H9 (cell line): ENCODE data around the gene PFDN4. TPM values are rescaled to one million over a fixed set of nuclear protein-coding genes. Genes with fewer than 3 reads are reported as not detected.

Source experiments
- DNase-seq: peaks from one replicate; pipeline ENCODE4 v3.0.0-alpha.2; 2017
- H2AFZ ChIP-seq: one replicate; pipeline ENCODE4 v1.6.1; 2013; ENCODE audit warnings: mild to moderate bottlenecking, low read length, control low read depth, moderate library complexity
- H2AK5ac ChIP-seq: 2 replicates; pipeline ENCODE4 v1.6.1; 2013; ENCODE audit warnings: low read length, control low read depth, mixed read lengths; ENCODE audit not compliant: insufficient read length
- H2BK120ac ChIP-seq: one replicate; pipeline ENCODE4 v1.6.1; 2013; ENCODE audit warnings: low read depth, mild to moderate bottlenecking, low read length, control low read depth, inconsistent platforms; ENCODE audit not compliant: poor library complexity, severe bottlenecking
- H2BK12ac ChIP-seq: 2 replicates; pipeline ENCODE4 v1.6.1; 2013; ENCODE audit warnings: low read length, control low read depth, mixed read lengths, low read depth; ENCODE audit not compliant: insufficient read length
- H2BK15ac ChIP-seq: 2 replicates; pipeline ENCODE4 v1.6.1; 2013; ENCODE audit warnings: low read depth, low read length, control low read depth
- H2BK20ac ChIP-seq: one replicate; pipeline ENCODE4 v1.6.1; 2013; ENCODE audit warnings: low read depth, mild to moderate bottlenecking, low read length, control low read depth, inconsistent platforms; ENCODE audit not compliant: poor library complexity, severe bottlenecking
- H2BK5ac ChIP-seq: 2 replicates; pipeline ENCODE4 v1.6.1; 2013; ENCODE audit warnings: low read length, control low read depth, mixed read lengths; ENCODE audit not compliant: insufficient read length
- H3K14ac ChIP-seq: 2 replicates; pipeline ENCODE4 v1.6.1; 2013; ENCODE audit warnings: low read length, control low read depth; ENCODE audit not compliant: insufficient read depth
- H3K18ac ChIP-seq: 2 replicates; pipeline ENCODE4 v1.6.1; 2013; ENCODE audit warnings: low read depth, mild to moderate bottlenecking, mixed read lengths, low read length, control low read depth; ENCODE audit not compliant: insufficient read length
- H3K23ac ChIP-seq: 2 replicates; pipeline ENCODE4 v1.6.1; 2013; ENCODE audit warnings: low read length, control low read depth, mixed read lengths, low read depth; ENCODE audit not compliant: insufficient read length
- H3K23me2 ChIP-seq: 2 replicates; pipeline ENCODE4 v1.6.1; 2013; ENCODE audit warnings: low read depth, mild to moderate bottlenecking, mixed read lengths, low read length, control low read depth; ENCODE audit not compliant: insufficient read length, poor library complexity, severe bottlenecking
- H3K27ac ChIP-seq: 2 replicates; pipeline ENCODE4 v1.5.1; 2013; ENCODE audit warnings: low read length, control low read depth, mixed read lengths, low read depth; ENCODE audit not compliant: insufficient read length
- H3K27me3 ChIP-seq: 2 replicates; pipeline ENCODE4 v1.6.1; 2013; ENCODE audit warnings: low read length, control low read depth, inconsistent platforms; ENCODE audit not compliant: insufficient read depth
- H3K4ac ChIP-seq: 2 replicates; pipeline ENCODE4 v1.6.1; 2013; ENCODE audit warnings: low read depth, mild to moderate bottlenecking, control low read depth, inconsistent platforms, low read length, moderate library complexity
- H3K4me1 ChIP-seq: 2 replicates; pipeline ENCODE4 v1.6.1; 2013; ENCODE audit warnings: low read length, control low read depth, inconsistent platforms; ENCODE audit not compliant: insufficient read depth
- H3K4me2 ChIP-seq: 2 replicates; pipeline ENCODE4 v1.6.1; 2013; ENCODE audit warnings: low read length, control low read depth, mixed read lengths; ENCODE audit not compliant: insufficient read length, insufficient read depth
- H3K56ac ChIP-seq: 2 replicates; pipeline ENCODE4 v1.6.1; 2013; ENCODE audit warnings: low read depth, mild to moderate bottlenecking, mixed read lengths, low read length, control low read depth; ENCODE audit not compliant: insufficient read length
- H3K79me1 ChIP-seq: 2 replicates; pipeline ENCODE4 v1.6.1; 2013; ENCODE audit warnings: low read depth, mild to moderate bottlenecking, moderate library complexity, low read length, control low read depth, inconsistent platforms; ENCODE audit not compliant: insufficient read depth, poor library complexity, severe bottlenecking
- H3K79me2 ChIP-seq: 2 replicates; pipeline ENCODE4 v1.6.1; 2013; ENCODE audit warnings: low read length, control low read depth, inconsistent platforms; ENCODE audit not compliant: insufficient read depth
- H3K9ac ChIP-seq: 2 replicates; pipeline ENCODE4 v1.6.1; 2013; ENCODE audit warnings: low read length, control low read depth, mixed read lengths; ENCODE audit not compliant: insufficient read length; ENCODE audit errors: extremely low read depth
- H3K9me3 ChIP-seq: one replicate; pipeline ENCODE4 v1.6.1; 2013; ENCODE audit warnings: low read depth, low read length, inconsistent platforms; ENCODE audit not compliant: control insufficient read depth
- H3T11ph ChIP-seq: one replicate; pipeline ENCODE4 v1.6.1; 2013; ENCODE audit warnings: mild to moderate bottlenecking, low read length, control low read depth, inconsistent platforms
- H4K20me1 ChIP-seq: one replicate; pipeline ENCODE4 v1.6.1; 2013; ENCODE audit not compliant: control insufficient read depth, insufficient read length, insufficient read depth
- H4K5ac ChIP-seq: 2 replicates; pipeline ENCODE4 v1.6.1; 2013; ENCODE audit warnings: low read depth, mild to moderate bottlenecking, mixed read lengths, low read length, control low read depth; ENCODE audit not compliant: insufficient read length
- H4K8ac ChIP-seq: replicated peaks from 2 replicates; pipeline ENCODE4 v1.6.1; 2013; ENCODE audit warnings: low read length, control low read depth, mixed read lengths, low read depth; ENCODE audit not compliant: insufficient read length
- H4K91ac ChIP-seq: 2 replicates; pipeline ENCODE4 v1.6.1; 2013; ENCODE audit warnings: low read depth, mild to moderate bottlenecking, moderate library complexity, mixed read lengths, low read length, control low read depth; ENCODE audit not compliant: insufficient read length
- H3K27ac Mint-ChIP-seq, 3 experiments: 2 replicates in 2 of 3; 3 replicates in 1 of 3; pipeline ENCODE4 v1.8.0; 2020 to 2021; ENCODE audit warnings: mixed read lengths in 3 of 3, mild to moderate bottlenecking in 1 of 3, moderate library complexity in 1 of 3
- H3K27me3 Mint-ChIP-seq: 2 replicates; pipeline ENCODE4 v1.8.0; 2021; ENCODE audit warnings: low read depth, mild to moderate bottlenecking, moderate library complexity, mixed read lengths
- H3K36me3 Mint-ChIP-seq, 3 experiments: 2 replicates in 2 of 3; 3 replicates in 1 of 3; pipeline ENCODE4 v1.8.0; 2020 to 2021; ENCODE audit warnings: low read depth in 3 of 3, mixed read lengths in 3 of 3; ENCODE audit not compliant: insufficient read depth in 1 of 3
- H3K4me1 Mint-ChIP-seq, 2 experiments: 2 replicates each; pipeline ENCODE4 v1.8.0; 2020; ENCODE audit warnings: mixed read lengths in 2 of 2
- H3K4me3 Mint-ChIP-seq, 2 experiments: 2 replicates in 1 of 2; 3 replicates in 1 of 2; pipeline ENCODE4 v1.8.0; 2020 to 2021; ENCODE audit warnings: mild to moderate bottlenecking in 2 of 2, mixed read lengths in 2 of 2, moderate library complexity in 1 of 2
- H3K9me3 Mint-ChIP-seq, 2 experiments: 2 replicates in 1 of 2; 3 replicates in 1 of 2; pipeline ENCODE4 v1.8.0; 2020; ENCODE audit warnings: mild to moderate bottlenecking in 2 of 2, mixed read lengths in 2 of 2, moderate library complexity in 1 of 2
- WGBS: extraction: QIAGEN DNeasy Blood & Tissue Kit; methylation state at CpG from one replicate; pipeline ENCODE4 v1.1.7; 2013; ENCODE audit warnings: missing lambda C conversion rate, low lambda C conversion rate, mixed read lengths; ENCODE audit not compliant: insufficient read length; ENCODE audit errors: extremely low coverage; 5-methylcytosine and 5-hydroxymethylcytosine counted together
- total RNA-seq: library from RNA; stranded (reverse); gene quantifications from 2 replicates; pipeline ENCODE4 v1.2.1, GENCODE V29; 2021
- TF ChIP-seq, protein P1 (sequence below): fragments of 200-600 bp; sonication (generic); conservative IDR thresholded peaks from 3 replicates; pipeline ENCODE4 v1.8.0; 2021; ENCODE audit warnings: antibody characterized with exemption, mild to moderate bottlenecking

PFDN4 gene
- total RNA-seq, 1 experiment from 2014 or later, result 73.6 TPM

DNA sequence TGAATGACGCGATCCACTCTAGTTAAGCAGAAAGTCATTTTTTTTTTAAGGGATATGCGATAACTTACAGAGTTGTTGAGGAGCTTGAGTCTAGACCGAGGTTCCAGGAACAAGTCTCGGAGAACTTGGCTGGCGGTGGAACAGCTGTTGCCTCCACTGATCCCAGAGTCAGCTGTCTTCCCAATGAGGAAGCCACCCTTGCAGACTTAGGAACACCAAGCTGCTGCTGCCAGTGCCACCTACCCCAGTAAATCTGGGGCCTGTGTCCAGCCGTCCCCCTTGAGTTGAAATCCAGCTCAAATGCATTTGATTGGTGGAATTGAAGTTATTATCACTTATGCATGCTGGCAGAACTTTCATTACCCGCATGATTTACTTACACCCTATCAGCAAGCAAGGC lies 6.7 kb downstream of the PFDN4 start:
- no peaks in the 10 kb centered on the region for H3K27me3 ChIP-seq
- H3K36me3 Mint-ChIP-seq, result peaks cover 36 to 64% (median 44%) of the 10 kb centered on the region in 3 experiments; a peak in 6 of 7 replicates
- no peak overlapping the region for H4K5ac ChIP-seq
- no peaks in the 10 kb centered on the region for H3K9me3 Mint-ChIP-seq
- H3K23me2 ChIP-seq, result no peaks in the 10 kb centered on the region
- H2BK20ac ChIP-seq, result no peak overlapping the region
- H4K8ac ChIP-seq, result no peak overlapping the region
- peaks cover 6 to 7% of the 10 kb centered on the region in 2 experiments for H3K4me1 Mint-ChIP-seq
- no peak overlapping the region for H2BK15ac ChIP-seq
- H3K18ac ChIP-seq, result no peak overlapping the region
- H3K4ac ChIP-seq, result no peak overlapping the region
- TF ChIP-seq, protein P1, sequence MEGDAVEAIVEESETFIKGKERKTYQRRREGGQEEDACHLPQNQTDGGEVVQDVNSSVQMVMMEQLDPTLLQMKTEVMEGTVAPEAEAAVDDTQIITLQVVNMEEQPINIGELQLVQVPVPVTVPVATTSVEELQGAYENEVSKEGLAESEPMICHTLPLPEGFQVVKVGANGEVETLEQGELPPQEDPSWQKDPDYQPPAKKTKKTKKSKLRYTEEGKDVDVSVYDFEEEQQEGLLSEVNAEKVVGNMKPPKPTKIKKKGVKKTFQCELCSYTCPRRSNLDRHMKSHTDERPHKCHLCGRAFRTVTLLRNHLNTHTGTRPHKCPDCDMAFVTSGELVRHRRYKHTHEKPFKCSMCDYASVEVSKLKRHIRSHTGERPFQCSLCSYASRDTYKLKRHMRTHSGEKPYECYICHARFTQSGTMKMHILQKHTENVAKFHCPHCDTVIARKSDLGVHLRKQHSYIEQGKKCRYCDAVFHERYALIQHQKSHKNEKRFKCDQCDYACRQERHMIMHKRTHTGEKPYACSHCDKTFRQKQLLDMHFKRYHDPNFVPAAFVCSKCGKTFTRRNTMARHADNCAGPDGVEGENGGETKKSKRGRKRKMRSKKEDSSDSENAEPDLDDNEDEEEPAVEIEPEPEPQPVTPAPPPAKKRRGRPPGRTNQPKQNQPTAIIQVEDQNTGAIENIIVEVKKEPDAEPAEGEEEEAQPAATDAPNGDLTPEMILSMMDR, result no peak
- H3K9me3 ChIP-seq, result no peaks in the 10 kb centered on the region
- H2BK120ac ChIP-seq, result no peak overlapping the region
- H4K20me1 ChIP-seq, result no peaks in the 10 kb centered on the region
- H3K27ac Mint-ChIP-seq, result 0 out of 7 replicates have a peak overlapping the region, but pooled peaks of 1 of the 3 experiments have one; percentile 21
- no peaks in the 10 kb centered on the region for H3K27me3 Mint-ChIP-seq
- no peak overlapping the region for H3K4me2 ChIP-seq
- no peak overlapping the region for H2AFZ ChIP-seq
- no peak overlapping the region for H2BK12ac ChIP-seq
- H3K9ac ChIP-seq, result no peak overlapping the region
- no peak for DNase-seq
- no peak overlapping the region for H3T11ph ChIP-seq
- no peak overlapping the region for H3K23ac ChIP-seq
- peaks cover 25% of the 10 kb centered on the region; the same call in 1 of the 2 replicates for H3K79me2 ChIP-seq
- H3K4me1 ChIP-seq, result no peaks in the 10 kb centered on the region
- no peak overlapping the region for H3K56ac ChIP-seq
- no peak overlapping the region for H2BK5ac ChIP-seq
- peaks cover 3% of the 10 kb centered on the region for H3K79me1 ChIP-seq
- H2AK5ac ChIP-seq, result no peak overlapping the region
- WGBS, result no CpG with 5 or more reads among the region's 8 CpGs
- H3K14ac ChIP-seq, result no peak overlapping the region
- no peak overlapping the region for H4K91ac ChIP-seq
- H3K4me3 Mint-ChIP-seq, result no peak overlapping the region
- H3K27ac ChIP-seq, result no peak overlapping the region
